Anterior cingulate cortex (tissue), 58 donors: ENCODE measurements around the gene COG1.
"Not testable (repeated sequence)": the region's sequence is repeated elsewhere in the genome, so short reads cannot be mapped to it uniquely, and the experiment has no call there.

Source experiments
- DNase-seq, 58 donors: peaks; one replicate each; lab custom pipeline; 2025; lab: John Stamatoyannopoulos, UW

Gene COG1

GRCh38 chr17:73192894-73193701 is at the start of gene COG1:
COG1 (plus strand) TSS chr17:73193055; CDS start chr17:73193070, 15 bp downstream.
- DNase-seq: peak in 54 of 58 donors; percentile 33 to 85 (median 68)

GRCh38 chr17:73144209-73144608 is 48.6 kb upstream of the COG1 start:
- DNase-seq: not testable (repeated sequence)

GRCh38 chr17:73145641-73146040 is 47.2 kb upstream of the COG1 start:
- DNase-seq: no peak

- not testable (repeated sequence) for DNase-seq
These were observed 45.1 kb upstream of the COG1 start for GRCh38 chr17:73147791-73148190.

GRCh38 chr17:73148540-73149334 is 44.1 kb upstream of the COG1 start:
- DNase-seq: no peak

- not testable (repeated sequence) for DNase-seq
These were observed 42.1 kb upstream of the COG1 start for GRCh38 chr17:73150622-73151300.

- DNase-seq: no peak
These were observed 40.8 kb upstream of the COG1 start for GRCh38 chr17:73151916-73152632.

GRCh38 chr17:73155410-73156165 is 37.3 kb upstream of the COG1 start:
- peak in 26 of 58 donors; percentile 8 to 55 (median 20) for DNase-seq

- peak in 51 of 58 donors; percentile 20 to 77 (median 45) for DNase-seq
These were observed 36.6 kb upstream of the COG1 start for GRCh38 chr17:73156166-73156840.

- DNase-seq: no peak
These were observed 35.9 kb upstream of the COG1 start for GRCh38 chr17:73156887-73157520.

- no peak for DNase-seq
These were observed 35.3 kb upstream of the COG1 start for GRCh38 chr17:73157521-73157890.

GRCh38 chr17:73158133-73158532 is 34.7 kb upstream of the COG1 start:
- DNase-seq: no peak

- DNase-seq: no peak
These were observed 31.8 kb upstream of the COG1 start for GRCh38 chr17:73160980-73161630.

GRCh38 chr17:73163043-73163442 is 29.8 kb upstream of the COG1 start:
- DNase-seq: no peak

GRCh38 chr17:73165616-73166404 is 27.0 kb upstream of the COG1 start:
- peak in 1 of 58 donors; percentile 41 for DNase-seq

GRCh38 chr17:73166731-73167581 is 25.9 kb upstream of the COG1 start:
- DNase-seq: no peak
